Measurements from ENCODE around the gene COL27A1.

Gene COL27A1

DNA sequence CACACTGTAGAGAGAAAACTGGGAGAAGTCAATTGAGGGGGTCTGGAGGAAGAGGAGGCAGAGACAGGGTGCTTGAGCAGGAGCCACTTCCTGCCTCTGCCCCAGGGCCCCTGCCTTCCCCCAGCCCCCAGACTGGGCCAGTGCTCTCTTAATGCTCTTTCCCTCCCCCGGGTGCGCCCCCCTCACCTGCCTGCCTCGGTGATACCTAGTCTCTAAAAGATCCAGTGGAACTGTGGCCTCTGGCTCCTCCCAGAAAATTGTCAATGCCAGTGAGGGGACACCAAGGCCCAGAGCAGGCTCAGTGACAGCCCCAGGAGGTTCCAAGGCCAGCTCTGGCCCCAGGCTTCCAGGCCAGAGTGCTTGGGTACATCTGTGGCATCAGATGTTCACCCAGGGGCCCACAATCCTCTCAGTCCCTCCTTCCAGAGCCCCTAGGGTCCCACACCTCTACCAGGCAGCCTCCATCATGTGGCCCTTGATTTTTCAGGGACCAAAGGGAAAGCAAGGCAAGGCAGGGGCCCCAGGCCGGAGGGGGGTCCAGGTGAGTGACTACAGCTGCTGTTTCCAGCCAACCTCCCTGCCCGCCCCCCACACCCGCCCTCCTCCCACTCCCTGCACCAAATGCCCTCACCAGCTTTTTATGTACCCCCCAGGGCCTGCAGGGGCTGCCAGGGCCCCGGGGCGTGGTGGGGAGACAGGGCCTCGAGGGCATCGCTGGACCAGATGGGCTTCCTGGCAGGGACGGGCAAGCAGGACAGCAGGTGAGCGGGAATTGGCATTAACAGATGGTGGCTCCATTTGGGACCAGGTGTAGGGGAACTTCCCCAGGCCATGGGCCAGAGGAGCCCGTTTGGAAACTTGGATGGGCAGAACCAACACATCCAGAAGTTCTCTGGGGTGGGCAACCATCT, 134.5 kb downstream of the COL27A1 start:
- DNase-seq: no peak

DNA sequence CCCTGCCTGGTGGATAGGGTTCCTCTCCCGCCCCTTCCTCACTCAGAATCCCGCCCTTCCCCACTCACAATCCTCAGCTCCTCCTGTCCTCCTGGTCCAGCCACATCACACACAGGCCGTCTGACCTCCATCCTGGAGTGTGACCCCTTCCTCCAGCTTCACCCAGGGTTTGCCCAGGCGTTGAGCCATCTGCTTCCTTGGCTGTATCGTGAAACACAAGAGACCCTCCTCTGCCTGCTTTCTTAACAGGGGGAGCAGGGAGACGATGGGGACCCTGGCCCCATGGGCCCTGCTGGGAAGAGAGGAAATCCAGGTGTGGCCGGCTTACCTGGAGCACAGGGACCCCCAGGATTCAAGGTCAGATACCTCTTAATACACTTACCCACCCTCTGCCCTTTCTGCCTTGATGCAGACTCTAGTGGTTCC, 135.2 kb downstream of the COL27A1 start:
- no peak for DNase-seq

DNA sequence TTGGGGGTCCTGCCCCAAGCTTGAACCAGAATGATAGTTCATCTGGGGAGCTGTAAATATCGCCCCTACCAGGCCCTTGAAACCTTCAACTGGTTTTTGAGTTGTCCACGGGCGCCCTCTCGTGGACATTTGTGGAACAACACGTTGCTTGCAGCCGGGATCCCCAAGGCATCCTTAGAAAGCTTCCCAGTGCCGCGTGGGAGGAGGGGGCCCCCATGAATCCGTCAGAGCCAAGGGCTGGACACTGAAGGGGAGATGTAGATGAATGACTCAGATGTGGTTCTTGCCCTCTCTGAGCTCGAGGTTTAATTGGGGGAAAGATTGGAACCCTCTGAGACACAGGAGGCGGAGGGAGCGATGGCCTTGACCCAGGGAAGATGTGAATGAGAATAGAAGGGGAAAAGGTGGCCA, 135.7 kb downstream of the COL27A1 start:
- DNase-seq: no peak

GRCh38 chr9:114291886-114292590, 136.7 kb downstream of the COL27A1 start:
- DNase-seq: no peak

DNA sequence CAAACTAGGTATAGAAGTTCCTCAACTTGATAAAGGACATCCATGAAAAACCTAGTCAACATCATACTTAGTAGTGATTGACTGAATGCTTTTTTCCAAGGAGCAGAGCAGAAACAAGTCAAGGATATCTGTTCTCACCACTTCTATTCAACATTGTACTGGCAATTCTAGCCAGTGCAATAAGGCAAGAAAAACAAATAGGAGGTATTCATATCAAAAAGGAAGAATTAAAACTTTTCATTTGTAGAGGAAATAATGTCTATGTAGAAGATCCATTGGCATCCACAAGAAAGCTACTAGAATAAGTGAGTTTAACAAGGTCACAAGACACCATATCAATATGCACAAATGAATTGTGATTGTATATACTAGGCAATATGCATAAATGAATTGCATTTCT, 139.3 kb downstream of the COL27A1 start:
- no peak for DNase-seq

DNA sequence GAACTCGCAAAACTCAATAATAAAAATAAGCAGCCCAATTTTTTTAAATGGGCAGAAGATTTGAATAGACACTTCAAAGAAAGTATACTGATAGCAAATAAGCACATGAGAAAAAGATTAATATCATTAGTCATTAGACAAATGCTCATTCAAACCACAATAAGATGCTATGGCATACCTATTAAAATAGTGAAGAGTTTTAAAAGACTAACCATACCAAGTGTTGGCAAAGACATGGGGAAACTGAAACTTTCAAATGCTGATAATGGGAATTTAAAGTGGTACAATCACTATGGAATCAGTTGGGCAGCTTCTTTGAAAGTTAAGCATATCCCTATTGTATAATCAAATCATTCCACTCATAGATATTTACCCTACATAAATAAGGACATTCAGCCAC, 141.0 kb downstream of the COL27A1 start:
- no peak for DNase-seq

DNA sequence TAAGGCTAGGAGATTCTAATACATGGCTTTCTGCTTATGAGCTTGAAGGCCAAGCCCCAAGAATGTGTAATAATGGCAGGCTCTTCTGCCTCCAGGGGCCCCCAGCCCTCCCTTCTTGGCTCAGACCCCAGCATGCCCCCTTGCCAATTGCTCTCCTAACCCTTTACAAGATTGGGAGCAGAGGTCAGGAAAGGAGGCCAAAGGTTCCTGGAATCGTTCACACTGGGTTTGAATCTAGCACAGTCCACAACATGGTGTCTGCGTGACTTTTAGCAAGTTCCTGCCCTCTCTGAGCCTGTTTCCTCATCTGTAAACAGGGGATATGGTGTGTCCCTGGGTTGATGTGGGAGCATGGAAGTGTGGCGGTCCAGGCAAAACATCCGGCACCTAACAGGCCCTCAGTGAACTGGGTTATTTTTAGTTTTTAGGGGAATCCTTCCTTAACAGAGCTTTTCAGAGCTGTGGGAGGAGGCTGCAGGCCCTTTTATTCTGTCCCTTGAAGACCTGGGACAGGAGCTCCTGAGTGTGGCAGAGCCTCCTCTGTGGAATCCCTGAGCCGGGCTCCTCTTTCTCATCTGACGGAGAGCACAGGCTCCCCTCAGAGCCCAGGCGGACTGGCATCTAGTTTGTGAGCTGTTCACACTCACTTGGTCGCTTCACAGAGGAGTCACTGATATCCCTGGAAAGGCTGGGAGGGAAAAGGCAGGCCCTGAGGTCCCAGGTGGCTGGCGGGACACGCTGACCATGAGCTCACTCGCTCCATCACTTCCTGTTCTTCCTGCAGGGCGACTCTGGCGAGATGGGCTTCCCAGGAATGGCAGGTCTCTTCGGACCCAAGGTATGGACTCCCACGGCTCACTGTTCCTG, 144.2 kb downstream of the COL27A1 start:
- DNase-seq: no peak

GRCh38 chr9:114300153-114300845, 145.0 kb downstream of the COL27A1 start:
- DNase-seq: no peak

- DNase-seq: no peak
Observed at GRCh38 chr9:114300846-114301797, 145.8 kb downstream of the COL27A1 start.

- no peak for DNase-seq
Observed at GRCh38 chr9:114301798-114302565, 146.6 kb downstream of the COL27A1 start.

DNA sequence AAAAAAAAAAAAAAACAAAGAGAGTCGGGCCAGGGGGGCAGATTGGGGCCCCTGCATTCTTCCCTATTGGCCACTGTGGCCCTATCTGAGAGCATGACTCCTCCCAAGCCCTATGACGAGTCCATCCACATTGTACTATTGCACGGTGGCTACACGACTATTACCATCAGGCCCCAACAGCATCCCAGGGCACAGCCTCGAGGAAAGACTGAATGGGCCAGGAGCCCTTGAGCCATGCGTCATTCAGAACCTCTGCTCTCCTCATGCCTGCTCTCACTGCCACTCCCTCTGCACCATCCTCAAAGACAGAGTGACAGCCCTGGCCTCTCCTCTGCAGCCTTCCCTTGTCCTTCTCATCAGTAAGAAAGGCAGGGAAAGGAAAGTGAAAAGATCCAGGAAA, 147.4 kb downstream of the COL27A1 start:
- DNase-seq: no peak

- no peak for DNase-seq
Observed at GRCh38 chr9:114303571-114303970, 148.2 kb downstream of the COL27A1 start.

- DNase-seq: no peak
Observed at GRCh38 chr9:114303977-114304376, 148.6 kb downstream of the COL27A1 start.

DNA sequence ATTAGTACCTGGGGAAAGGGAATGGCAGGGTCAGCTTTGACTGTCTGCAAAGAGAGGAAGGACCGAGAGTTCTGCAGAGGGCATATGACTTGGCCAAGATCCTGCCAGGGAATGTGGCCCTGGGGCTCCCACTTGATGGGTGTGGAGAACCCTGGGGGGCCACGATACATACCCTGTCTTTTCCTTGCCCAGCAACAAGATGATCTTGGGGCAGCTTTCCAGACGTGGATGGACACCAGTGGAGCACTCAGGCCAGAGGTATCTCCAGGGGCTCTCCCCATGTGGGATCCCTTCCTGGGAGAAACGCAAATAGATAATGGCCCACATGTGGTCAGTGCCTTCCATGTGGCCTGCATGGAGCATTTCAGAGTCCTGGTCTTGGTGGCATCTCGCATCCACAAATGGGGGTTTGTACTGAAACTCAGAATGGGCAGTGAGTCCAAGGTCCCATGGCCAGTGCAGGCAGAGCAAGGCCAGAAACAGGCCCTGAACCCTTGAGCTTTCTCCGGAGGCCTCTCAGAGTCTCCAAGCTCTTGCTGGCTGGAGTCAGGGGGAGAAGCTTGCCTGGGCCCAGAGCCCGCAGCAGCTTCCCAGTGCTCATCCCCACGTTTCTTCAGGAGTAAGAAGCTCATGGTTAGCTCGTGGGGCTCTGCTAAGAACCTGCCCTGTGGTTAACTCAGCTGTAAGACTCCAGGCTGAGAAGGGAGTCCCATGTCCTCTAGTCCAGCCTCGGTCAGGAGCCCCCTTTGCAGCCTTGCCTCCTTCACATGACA, 149.3 kb downstream of the COL27A1 start:
- no peak for DNase-seq

DNA sequence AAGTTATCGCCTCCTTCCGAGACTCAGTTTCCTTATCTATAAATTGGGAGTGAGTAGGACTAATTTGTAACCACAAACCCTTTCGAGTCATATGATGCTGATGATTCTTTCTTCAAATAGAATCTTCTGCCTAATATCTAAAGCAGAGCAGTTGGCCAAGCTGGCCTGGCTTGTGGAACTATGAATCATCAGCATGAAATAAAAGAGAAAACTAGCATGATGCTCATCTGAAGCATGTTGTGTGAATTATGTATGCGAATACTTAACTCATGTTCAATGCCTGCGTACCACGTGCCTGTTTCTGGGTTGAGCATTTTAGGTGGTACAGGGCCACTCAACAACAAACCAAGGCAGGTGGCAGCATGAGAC, 152.5 kb downstream of the COL27A1 start:
- no peak for DNase-seq

DNA sequence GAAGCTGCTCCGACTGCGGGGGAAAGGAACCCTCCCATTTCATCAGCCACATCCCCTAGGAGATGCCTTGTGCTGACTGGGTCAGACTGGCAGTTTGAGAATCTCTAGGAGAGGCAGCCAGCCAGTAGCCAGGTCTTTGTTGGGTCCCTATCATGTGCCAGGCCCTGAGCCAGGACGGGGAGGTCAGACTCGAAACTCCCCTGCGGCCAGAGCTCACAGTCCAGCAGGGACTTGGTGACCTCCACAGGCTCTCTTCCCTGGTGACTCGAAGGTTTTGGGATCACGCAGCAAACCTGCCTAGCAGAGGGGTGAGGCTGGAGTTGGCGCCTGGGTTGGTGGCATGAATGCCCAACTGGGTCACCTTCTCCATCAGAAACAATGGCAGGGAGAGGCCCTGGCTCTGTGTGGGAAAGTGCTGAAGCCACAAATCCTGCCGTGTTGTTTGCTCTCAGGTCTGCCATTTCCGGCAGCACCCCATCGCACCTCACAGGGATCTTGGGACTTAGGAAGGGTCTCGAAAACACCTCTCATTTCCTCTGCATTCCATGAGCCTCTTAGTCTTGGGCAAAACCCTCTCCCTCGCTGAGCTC, 153.1 kb downstream of the COL27A1 start:
- no peak for DNase-seq

GRCh38 chr9:114309096-114309495, 153.8 kb downstream of the COL27A1 start:
- DNase-seq: no peak

DNA sequence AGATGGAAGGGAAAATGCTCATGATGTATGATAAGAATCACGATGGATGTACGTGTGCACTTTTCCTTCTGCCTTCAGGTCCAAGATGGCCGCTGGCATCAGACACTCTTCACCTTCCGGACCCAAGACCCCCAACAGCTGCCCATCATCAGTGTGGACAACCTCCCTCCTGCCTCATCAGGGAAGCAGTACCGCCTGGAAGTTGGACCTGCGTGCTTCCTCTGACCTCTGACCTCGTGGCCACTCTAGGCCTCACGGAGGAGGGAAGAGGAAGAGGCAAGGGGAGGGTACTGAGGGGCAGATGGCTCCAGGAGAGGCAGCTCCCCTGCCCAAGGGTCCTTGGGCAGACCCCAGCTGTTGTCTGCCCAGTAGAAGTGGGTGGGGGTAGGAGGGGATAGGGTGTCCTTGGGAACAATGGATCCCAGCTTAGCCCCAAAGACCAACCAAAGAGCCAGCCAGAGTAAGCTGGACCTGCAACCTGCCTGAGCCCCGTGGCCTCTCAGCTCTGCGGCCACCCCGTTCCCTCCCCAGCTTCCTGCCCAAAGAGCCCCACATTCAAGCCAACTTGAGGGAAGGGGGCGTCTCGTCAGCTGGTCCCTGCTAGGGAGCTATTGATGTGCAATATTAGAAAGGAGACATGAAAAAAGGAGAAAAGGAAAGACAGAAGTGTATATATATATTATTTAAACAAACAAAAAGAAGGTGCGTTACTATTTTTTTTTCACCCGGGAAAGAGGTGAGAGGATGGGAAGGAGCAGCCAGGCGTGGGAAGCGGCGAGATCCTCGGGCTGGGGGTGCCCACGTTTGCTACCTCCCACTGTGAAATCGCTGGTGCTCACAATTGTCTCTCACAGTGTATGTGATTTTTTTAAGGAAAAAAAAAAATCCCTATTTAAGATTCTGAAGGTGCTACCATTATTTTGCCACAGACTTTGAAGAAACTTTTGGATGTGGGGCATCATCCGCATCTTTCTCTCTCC, 155.4 kb downstream of the COL27A1 start:
- no peak for DNase-seq

Data from SIG-M5 (cell line).